Skin epidermis (tissue), 12 donors: ENCODE results near the gene FOXO4.

Experiments used
- H3K27ac ChIP-seq, 21 experiments: fragments of 200-600 bp; sonication (generic) in 11 of 21; one replicate each; pipeline ENCODE4 v1.5.0; 2020; ENCODE audit warnings: mild to moderate bottlenecking in 3 of 21, inconsistent platforms in 2 of 21, moderate library complexity in 2 of 21
- H3K4me3 ChIP-seq, 7 experiments: fragments of 200-600 bp; sonication (generic) in 2 of 7; one replicate each; pipeline ENCODE4 v1.5.0; 2020; ENCODE audit warnings: inconsistent platforms in 2 of 7, mild to moderate bottlenecking in 2 of 7, moderate library complexity in 1 of 7

FOXO4 gene

DNA sequence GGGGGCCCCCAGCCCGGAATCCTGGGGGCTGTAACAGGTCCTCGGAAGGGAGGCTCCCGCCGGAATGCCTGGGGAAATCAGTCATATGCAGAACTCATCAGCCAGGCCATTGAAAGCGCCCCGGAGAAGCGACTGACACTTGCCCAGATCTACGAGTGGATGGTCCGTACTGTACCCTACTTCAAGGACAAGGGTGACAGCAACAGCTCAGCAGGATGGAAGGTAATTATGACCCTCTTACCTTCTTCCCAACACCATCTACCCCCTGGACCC lies 1.0 kb downstream of the FOXO4 start:
- Histone ChIP-seq H3K27ac (peak overlapping the region in 11 of 21 experiments; percentile 37 to 84 (median 76)), H3K4me3 (peak overlapping the region; percentile 40 to 55 (median 48))

DNA sequence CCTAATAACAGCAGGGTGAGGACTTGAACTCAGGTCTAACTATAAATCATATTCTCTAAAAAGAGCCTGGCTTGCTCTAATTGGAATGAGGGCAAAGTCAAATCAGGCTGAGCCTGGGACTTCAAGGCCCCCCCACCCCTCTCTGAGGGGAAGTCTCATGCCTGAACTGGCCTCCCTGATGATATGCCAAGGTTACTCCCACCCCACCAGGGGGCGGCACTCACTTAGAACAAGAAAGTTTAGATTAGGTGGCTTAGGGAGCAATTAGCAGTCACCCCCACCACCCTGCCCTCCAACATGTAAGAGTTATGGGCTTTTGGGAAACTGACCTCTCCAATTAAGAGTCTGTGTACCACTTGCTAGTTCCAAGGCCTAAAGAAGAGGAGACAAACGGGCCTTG lies 2.7 kb downstream of the FOXO4 start:
- H3K4me3 ChIP-seq, result no peak overlapping the region
- no peak overlapping the region for H3K27ac ChIP-seq

DNA sequence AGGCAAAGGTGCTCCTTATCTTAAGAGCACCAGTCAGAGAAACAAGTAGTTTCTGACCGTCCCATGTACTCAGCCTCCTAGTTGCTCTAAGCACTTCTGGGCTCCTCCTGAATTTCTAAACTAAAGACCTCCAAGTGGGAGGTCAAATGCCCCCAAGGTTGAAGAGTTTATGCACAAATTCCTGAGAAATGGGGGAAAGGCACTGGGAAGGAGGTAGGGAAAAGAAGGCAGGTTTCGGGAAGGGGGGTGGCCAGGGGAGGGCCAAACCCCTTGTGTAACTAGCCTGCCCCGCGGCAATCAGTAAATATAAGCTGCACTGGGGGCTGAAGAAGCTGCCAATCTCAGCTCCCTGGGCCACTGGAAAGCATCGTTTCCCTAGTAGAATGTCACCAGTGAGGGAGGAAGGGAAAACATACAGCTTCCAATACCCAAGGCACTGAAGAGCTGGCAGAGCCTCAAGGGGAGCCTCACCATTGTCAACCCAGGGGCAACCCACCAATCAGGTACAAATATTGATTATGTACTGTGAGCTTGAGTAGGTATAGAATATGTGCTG lies 3.4 kb downstream of the FOXO4 start:
- no peak overlapping the region for H3K4me3 ChIP-seq
- no peak overlapping the region for H3K27ac ChIP-seq

DNA sequence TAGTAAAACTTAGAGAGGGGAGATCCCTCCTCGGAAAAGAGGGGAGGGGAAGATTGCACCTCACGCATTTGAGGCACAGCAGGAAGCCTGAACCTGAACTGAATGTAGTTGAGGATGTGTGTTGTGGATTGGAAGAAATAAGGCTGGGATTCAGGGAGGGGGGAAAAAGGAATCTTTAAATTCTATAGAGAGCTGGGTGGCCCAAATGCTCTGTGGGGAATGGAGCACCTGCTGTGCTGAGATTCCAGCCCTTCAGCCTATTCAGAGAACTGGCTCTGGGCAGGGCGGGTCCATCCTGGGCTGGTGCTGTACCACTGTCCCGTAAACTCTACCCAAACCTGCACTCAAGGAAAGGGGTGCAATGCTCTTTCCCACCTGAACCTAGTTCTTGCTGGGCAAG lies 4.1 kb downstream of the FOXO4 start:
- H3K27ac ChIP-seq, result no peak overlapping the region
- H3K4me3 ChIP-seq, result no peak overlapping the region

DNA sequence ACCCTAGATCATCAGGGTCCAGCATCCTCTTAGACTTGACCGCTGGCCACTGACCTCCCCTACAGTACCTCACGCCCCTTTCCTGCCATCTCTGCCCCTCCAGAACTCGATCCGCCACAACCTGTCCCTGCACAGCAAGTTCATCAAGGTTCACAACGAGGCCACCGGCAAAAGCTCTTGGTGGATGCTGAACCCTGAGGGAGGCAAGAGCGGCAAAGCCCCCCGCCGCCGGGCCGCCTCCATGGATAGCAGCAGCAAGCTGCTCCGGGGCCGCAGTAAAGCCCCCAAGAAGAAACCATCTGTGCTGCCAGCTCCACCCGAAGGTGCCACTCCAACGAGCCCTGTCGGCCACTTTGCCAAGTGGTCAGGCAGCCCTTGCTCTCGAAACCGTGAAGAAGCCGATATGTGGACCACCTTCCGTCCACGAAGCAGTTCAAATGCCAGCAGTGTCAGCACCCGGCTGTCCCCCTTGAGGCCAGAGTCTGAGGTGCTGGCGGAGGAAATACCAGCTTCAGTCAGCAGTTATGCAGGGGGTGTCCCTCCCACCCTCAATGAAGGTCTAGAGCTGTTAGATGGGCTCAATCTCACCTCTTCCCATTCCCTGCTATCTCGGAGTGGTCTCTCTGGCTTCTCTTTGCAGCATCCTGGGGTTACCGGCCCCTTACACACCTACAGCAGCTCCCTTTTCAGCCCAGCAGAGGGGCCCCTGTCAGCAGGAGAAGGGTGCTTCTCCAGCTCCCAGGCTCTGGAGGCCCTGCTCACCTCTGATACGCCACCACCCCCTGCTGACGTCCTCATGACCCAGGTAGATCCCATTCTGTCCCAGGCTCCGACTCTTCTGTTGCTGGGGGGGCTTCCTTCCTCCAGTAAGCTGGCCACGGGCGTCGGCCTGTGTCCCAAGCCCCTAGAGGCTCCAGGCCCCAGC lies 5.2 kb downstream of the FOXO4 start:
- H3K27ac ChIP-seq, result no peak overlapping the region

DNA sequence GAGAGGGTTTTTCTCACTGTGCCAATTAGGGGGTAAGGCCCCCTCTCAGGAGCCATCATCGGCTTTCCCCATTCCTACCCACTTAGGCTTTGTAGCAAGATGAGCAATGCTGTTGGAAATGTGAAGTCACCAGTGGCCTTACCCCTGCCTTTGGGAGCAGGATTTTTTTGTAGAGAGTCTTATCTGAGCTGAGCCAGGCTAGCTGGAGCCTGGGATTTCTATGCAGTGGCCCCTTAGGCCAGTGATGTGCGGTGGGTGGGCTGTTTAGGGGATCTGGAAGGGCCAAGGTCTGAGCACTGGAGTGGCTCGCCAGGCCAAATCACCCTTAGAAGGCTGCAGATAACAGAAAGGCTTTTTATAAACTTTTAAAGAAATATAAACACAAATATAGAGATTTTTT lies 6.6 kb downstream of the FOXO4 start:
- no peak overlapping the region for H3K4me3 ChIP-seq

More for the DNA sequence above, 5.2 kb downstream of the FOXO4 start:
- no peak overlapping the region for H3K4me3 ChIP-seq

DNA sequence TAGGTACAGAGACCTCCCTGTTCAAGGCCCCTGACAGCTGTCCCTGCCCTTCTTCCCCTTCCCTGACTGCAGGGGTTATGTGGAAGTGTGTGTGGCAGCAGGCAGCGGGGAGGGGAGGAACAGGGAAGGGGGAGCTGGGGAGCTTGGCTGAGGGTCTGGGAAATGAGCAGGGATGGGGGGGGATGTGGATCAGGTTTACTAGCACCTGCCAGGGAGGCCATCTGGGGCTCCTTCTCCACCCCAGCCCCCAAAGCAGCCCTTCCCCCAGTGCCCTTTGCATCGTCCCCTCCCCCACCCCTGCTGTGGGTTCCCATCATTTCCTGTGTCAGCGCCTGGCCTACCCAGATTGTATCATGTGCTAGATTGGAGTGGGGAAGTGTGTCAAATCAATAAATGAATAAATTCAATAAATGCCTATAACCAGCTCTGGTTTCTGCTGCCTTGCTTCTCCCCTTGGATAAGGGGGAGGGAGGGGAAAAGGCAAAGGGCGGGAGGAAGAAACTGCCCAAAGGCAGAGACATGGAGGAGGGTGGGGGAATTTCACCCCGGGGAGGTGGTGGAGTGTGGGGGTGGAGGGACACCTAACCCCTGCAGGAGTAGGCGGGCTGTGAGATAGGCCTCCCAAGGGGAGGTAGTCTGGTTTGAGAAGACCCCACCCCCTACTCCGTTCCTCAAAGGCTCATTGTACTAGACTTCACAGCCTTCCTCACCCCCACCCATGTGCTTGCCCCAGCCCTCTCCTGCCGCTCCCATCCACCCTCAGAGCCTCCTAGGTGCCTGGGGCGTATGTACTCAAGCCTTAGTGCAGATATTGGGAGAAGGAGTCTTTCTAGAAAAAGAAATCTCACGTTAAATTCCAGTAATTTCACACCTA lies 7.7 kb downstream of the FOXO4 start:
- H3K4me3 ChIP-seq, result no peak overlapping the region
- peak overlapping the region in 18 of 21 experiments; percentile 20 to 86 (median 54) for H3K27ac ChIP-seq

More for the DNA sequence above, 6.6 kb downstream of the FOXO4 start:
- peak overlapping the region in 4 of 21 experiments; percentile 49 to 83 (median 63) for H3K27ac ChIP-seq

DNA sequence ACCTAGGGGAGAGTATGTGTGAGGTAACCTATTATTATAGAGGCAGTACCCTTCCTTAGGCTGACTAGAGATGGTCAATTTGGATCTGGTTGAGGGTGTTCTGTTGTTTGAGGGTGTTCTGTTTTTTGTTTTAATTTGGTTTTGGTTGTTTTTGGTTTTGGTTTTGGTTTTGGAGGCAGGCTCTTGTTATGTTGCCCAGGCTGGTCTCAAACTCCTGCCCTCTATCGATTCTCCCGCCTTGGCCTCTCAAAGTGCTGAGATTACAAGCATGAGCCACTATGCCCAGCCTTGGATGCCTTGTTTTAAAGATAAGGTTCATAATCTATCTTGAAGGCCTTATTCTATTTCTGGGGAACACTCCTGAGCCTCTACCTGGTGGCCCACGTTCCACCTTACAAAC lies 10.0 kb downstream of the FOXO4 start:
- Histone ChIP-seq H3K4me3 (no peak overlapping the region), H3K27ac (peak overlapping the region in 2 of 21 experiments; percentile 39 to 51)

DNA sequence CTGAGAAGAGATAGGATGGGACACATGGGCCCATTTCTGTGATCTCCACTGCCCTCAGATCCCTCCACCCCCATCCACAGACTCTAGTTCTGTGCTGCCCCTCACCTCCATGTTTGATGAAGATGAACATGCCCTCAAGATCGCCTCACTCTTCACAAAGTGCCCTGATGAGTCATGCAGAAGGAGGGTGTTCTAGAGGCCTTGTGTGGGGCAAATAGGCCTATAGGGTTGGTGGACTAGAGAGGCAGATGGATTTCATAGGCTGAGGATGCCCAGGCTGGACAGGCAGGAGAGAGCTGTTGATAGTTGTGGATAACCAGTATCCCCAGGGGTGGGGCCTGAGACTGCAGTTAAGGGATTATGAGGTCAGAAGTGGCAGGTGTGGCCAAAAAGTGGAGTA lies 10.8 kb downstream of the FOXO4 start, which contains the start of gene CXorf65:
CXorf65 (minus strand) TSS at position 314 of the 400 bp plus-strand sequence; CDS start at position 130, 184 bp downstream.
- H3K4me3 ChIP-seq, result no peak within 1 kb of the TSS
- peak within 1 kb of the TSS in 3 of 21 experiments; percentile 27 to 93 (median 51) for H3K27ac ChIP-seq

DNA sequence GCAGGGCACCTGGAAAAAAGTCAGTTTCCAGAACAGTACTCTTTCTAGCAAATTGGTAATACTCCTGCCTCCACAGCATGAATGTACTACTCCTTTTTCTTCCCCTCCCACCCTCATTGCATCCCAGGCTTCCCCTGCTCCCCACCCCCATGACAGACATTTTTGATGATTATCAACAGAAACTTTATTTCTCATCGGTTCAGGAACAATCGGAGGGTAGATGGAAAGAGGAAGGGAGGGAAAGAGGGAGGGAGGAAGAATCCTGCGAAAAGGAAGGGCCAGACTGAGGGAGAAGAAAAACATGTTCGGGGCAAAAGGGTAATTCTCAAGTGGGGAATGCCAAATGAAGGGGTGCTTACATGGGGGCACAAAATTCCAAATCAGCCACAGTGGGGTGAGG lies 11.6 kb downstream of the FOXO4 start:
- Histone ChIP-seq H3K4me3 (no peak overlapping the region), H3K27ac (peak overlapping the region in 1 of 21 experiments; percentile 93)

DNA sequence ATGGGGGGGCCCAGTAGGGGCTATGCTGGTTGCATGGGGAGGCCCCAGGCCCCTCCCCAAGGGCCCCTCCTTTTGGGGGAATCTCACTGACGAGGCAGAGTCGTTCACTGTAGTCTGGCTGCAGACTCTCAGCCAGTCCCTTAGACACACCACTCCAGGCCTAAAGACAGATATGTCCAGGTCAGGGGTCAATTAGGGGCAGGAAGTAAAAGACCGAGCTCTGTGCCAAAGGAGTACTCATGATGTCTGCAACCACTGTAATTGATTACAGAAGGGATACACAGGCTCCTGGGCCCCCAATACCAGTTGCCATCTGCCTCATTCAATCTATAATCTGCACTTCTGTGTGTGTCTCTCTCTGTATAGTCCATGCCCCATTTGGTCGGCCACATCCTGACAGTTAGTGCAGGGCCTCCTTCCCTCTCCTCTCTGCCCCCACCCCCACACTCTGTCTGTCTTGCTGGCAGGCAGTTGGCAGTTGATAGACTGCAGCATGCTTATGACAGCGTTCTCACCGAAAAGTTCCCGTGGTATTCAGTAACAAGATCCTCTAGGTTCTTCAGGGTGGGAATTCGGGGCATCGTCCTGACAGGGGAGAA lies 12.2 kb downstream of the FOXO4 start:
- Histone ChIP-seq H3K27ac (peak overlapping the region in 1 of 21 experiments; percentile 93), H3K4me3 (no peak overlapping the region)

DNA sequence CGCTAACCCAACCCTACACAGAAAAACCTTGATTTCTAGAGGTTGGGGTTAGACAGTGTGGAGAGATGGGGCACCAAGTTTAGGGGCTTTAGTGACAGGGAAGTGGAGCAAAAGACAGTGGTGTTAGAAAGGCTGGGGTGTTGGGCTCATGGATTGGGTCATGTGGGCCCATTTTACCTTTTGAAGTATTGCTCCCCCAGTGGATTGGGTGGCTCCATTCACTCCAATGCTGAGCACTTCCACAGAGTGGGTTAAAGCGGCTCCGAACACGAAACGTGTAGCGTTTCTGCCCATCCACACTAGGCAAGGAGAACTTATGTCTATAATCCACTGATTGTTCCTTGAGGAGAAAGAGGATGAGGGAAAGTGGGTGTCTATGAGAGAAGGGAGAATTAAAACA lies 13.4 kb downstream of the FOXO4 start:
- Histone ChIP-seq H3K27ac (peak overlapping the region in 3 of 21 experiments; percentile 30 to 93 (median 67)), H3K4me3 (peak overlapping the region in 1 of 7 experiments; percentile 35)

DNA sequence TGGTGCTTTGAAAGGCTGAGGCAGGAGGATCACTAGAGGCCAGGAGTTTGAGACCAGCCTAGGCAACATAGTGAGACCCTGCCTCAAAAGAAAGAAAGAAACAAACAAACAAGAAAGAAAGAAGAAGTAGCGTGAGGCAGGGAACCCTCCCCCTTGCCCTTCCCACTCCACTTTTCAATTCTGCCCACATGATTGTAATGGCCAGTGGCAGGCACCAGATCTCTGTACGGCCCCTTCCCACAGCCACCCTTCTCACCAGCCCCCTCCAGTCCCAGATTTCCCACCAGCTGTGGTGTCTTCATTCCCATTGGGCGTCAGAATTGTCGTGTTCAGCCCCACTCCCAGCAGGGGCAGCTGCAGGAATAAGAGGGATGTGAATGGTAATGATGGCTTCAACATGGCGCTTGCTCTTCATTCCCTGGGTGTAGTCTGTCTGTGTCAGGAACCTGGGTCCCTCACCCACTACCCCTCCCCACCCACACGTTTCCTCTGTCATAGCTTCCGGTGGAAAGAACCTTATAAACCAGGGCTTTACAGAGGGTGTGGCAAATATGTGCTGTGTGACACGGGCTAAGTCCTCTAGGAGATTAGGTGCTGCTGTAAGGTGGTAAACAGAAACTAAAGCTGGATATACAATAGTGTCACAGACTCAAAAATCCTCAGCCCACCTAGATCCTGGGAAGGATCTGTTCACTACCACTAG lies 15.6 kb downstream of the FOXO4 start, which contains the start of gene IL2RG:
IL2RG (minus strand) TSS at position 437 of the 703 bp plus-strand sequence; CDS start at position 399, 38 bp downstream.
- H3K27ac ChIP-seq, result peak within 1 kb of the TSS in 16 of 21 experiments; percentile 4 to 93 (median 68)
- H3K4me3 ChIP-seq, result peak within 1 kb of the TSS; percentile 15 to 35 (median 28)

DNA sequence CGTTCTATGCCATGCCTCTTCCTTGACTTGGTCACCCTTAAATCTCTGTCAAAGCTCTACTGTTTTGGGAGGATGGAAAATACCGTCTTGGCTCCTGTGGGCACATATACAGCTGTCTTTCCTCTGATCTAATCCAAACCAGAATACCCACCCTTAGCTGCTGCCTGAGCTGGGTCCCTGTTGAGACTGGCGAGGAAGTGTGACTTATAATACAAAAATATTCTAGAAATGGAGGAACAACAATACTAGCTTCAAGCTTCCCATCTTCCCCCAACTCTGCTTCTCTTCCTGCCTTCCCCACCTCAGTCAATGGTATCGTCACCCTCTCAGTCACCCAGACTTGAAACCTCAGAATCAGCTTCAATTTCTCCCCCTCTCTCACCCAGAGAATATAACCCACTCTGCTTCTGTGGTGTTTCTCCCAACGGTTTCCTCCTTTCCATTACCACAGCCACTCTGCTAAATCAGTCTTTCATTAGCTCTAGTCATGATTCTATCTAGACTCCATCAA lies 16.3 kb downstream of the FOXO4 start:
- Histone ChIP-seq H3K4me3 (peak overlapping the region in 3 of 7 experiments; percentile 24 to 35 (median 28)), H3K27ac (peak overlapping the region in 15 of 21 experiments; percentile 4 to 93 (median 68))

DNA sequence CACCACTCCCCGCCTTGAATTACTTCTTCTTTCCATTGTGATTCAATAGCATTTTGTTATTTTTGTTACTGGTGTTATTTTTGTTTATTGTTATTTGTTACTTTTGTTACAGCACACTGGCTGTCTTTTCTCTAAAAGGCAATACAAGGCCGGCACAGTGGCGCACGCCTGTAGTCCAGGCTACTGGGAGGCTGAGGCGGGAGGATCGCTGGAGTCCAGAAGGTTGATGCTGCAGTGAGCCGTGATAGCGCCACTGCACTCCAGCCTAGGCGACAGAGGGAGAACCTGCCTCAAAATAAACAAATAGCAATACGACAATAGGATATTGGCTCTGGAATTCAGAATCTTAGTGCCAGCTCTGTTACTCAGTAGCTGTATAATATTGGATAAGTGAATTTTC lies 21.7 kb downstream of the FOXO4 start:
- Histone ChIP-seq H3K4me3 (no peak overlapping the region), H3K27ac (peak overlapping the region in 5 of 21 experiments; percentile 79 to 94 (median 92))

DNA sequence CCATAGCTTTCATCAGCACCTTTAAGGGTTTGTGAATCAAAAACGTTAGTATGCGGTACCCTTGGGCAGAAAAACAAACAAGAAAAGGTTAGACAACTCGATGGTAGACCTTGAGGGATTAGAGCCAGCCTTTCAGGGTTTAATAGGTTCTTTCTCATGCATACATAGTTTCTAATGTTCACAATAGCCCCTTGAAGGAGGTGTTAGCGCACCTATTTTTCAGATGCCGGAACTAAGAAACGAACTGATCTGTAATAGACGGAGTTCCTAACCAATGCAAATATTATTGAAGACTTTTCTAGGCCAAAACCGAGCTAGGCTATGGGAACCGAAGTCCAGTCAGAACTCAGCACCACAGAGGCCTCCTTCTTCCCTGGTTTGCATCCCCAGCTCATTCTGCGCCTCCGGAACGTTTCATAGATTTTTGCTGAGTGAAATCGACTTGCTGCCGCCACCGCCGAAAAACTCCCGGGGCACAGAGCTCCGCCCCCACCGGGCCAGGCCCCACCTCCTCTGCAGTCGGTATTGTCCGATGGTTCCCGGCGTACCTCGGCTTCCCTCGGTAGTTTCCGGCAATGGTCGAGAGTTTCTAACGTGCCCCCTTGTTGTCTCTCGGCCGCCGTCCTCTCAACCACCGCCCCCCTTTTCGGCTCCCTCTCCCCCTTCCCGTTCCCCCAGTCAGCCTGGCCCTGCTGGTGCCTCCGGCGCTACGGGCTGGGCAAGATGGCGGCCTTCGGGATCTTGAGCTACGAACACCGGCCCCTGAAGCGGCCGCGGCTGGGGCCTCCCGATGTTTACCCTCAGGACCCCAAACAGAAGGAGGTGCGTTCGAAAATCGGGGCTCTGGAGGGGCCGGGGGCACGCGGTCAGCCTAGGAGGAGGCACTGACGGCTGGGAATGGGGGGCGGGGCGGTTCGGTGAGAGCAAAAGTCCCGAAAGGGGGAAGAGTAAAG lies 22.7 kb downstream of the FOXO4 start, which contains the start of gene MED12:
MED12 (plus strand) TSS at position 565 of the 953 bp plus-strand sequence; CDS start at position 724, 159 bp downstream.
- Histone ChIP-seq H3K27ac (peak within 1 kb of the TSS; percentile 46 to 94 (median 89)), H3K4me3 (peak within 1 kb of the TSS; percentile 46 to 64 (median 55))

DNA sequence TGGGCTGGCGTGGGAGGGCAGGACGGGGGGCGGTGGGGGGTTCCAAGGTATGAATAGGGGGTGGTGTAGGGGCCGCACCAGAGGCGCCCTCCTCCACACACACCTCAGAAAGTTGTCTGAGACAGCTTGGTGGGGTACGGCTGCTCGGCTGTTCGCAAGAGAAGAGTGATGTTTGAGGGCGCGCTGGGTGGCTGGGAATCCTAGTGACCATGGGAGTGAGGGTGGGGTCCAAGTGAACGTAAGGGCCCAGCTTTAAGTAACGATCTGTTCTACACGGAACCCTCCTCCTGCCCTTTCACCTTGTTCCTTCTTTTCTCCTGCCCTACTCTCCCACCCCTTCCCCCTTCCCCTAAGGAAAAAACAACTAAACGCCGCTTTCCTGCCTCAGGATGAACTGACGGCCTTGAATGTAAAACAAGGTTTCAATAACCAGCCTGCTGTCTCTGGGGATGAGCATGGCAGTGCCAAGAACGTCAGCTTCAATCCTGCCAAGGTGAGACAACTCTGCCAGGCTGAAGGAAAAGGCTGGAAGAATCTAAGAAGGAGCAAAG lies 23.4 kb downstream of the FOXO4 start:
- peak overlapping the region; percentile 46 to 94 (median 89) for H3K27ac ChIP-seq
- peak overlapping the region; percentile 46 to 64 (median 55) for H3K4me3 ChIP-seq
